GM12801 (cell line): ENCODE results near the gene IMPA2.

Experiments
- CTCF ChIP-seq: IDR thresholded peaks from one replicate; pipeline ENCODE4 v1.5.1; 2011; ENCODE audit warnings: control low read depth; ENCODE audit not compliant: insufficient read length; ENCODE audit errors: extremely low read depth

IMPA2 gene

GRCh38 chr18:12074736-12075135 lies 93.4 kb downstream of the IMPA2 start:
- no peak for TF ChIP-seq CTCF

- TF ChIP-seq CTCF = no peak
Measured at GRCh38 chr18:12076424-12077140, 95.3 kb downstream of the IMPA2 start.

GRCh38 chr18:12079491-12080237 lies 98.4 kb downstream of the IMPA2 start:
- TF ChIP-seq CTCF = no peak
